ENCODE results near the gene FUNDC2.
"Not testable (repeated sequence)": the region's sequence is repeated elsewhere in the genome, so short reads cannot be mapped to it uniquely, and the experiment has no call there.

Gene FUNDC2

GRCh38 chrX:155026727-155027508 is at the start of gene FUNDC2:
TSS of gene FUNDC2 (plus strand) at chrX:155026844. CDS start at chrX:155026939, 95 bp downstream.
- DNase-seq: peak; percentile 62 to 87 (median 80)

GRCh38 chrX:154979629-154980028 is 47.0 kb upstream of the FUNDC2 start:
- no peak for DNase-seq

GRCh38 chrX:154980330-154981115 is 46.1 kb upstream of the FUNDC2 start:
- DNase-seq: peak; percentile 32 to 55 (median 45)

GRCh38 chrX:154981116-154981411 is 45.6 kb upstream of the FUNDC2 start:
- DNase-seq: no peak

GRCh38 chrX:154986826-154987575 is 39.6 kb upstream of the FUNDC2 start:
- DNase-seq: no peak

GRCh38 chrX:154987940-154988339 is 38.7 kb upstream of the FUNDC2 start:
- no peak for DNase-seq

- DNase-seq: no peak
Observed at GRCh38 chrX:154988719-154989118, 37.9 kb upstream of the FUNDC2 start.

GRCh38 chrX:154990496-154990895 is 36.1 kb upstream of the FUNDC2 start:
- no peak for DNase-seq

- no peak for DNase-seq
Observed at GRCh38 chrX:154991039-154991438, 35.6 kb upstream of the FUNDC2 start.

- DNase-seq: no peak
Observed at GRCh38 chrX:154991476-154991875, 35.2 kb upstream of the FUNDC2 start.

GRCh38 chrX:154998204-154998880 is 28.3 kb upstream of the FUNDC2 start:
- DNase-seq: no peak

- no peak for DNase-seq
Observed at GRCh38 chrX:155000841-155001240, 25.8 kb upstream of the FUNDC2 start.

GRCh38 chrX:155001873-155002272 is 24.8 kb upstream of the FUNDC2 start:
- DNase-seq: no peak

- DNase-seq: no peak
Observed at GRCh38 chrX:155005190-155005589, 21.5 kb upstream of the FUNDC2 start.

GRCh38 chrX:155006379-155006778 is 20.3 kb upstream of the FUNDC2 start:
- DNase-seq: not testable (repeated sequence)

GRCh38 chrX:155006913-155007671 is 19.6 kb upstream of the FUNDC2 start:
- not testable (repeated sequence) for DNase-seq

- DNase-seq: not testable (repeated sequence)
Observed at GRCh38 chrX:155008578-155008977, 18.1 kb upstream of the FUNDC2 start.

- DNase-seq: no peak
Observed at GRCh38 chrX:155009994-155010472, 16.6 kb upstream of the FUNDC2 start.

GRCh38 chrX:155020591-155020990 is 6.1 kb upstream of the FUNDC2 start:
- no peak for DNase-seq

- no peak for DNase-seq
Observed at GRCh38 chrX:155022585-155022984, 4.1 kb upstream of the FUNDC2 start, which contains the start of gene F8. TSS of gene F8 (minus strand) at chrX:155022723. CDS start at chrX:155022552, 171 bp downstream.

GRCh38 chrX:155023907-155024833 is 2.5 kb upstream of the FUNDC2 start:
- DNase-seq: no peak

All from activated CD4-positive, CD25-positive, alpha-beta regulatory T cell (primary cell).